MM.1S (cell line): ENCODE measurements around the gene C17orf107.

Source experiments
- DNase-seq: peaks from one replicate; pipeline ENCODE4 v3.0.0-alpha.2; 2015
- H2AFZ ChIP-seq: fragments of 300-600 bp; sonication (generic); 2 replicates; pipeline ENCODE4 v1.6.0; 2016; ENCODE audit warnings: antibody characterized with exemption, low read length
- H3F3A ChIP-seq: fragments of 300-600 bp; sonication (generic); 2 replicates; pipeline ENCODE4 v1.6.1; 2016; ENCODE audit warnings: mild to moderate bottlenecking, antibody characterized with exemption, low read length, moderate library complexity, mixed read lengths; ENCODE audit not compliant: insufficient read depth
- H3K27ac ChIP-seq: fragments of 300-600 bp; sonication (generic); 2 replicates; pipeline ENCODE4 v1.5.1; 2016; ENCODE audit warnings: mild to moderate bottlenecking, low read length
- H3K27me3 ChIP-seq: fragments of 300-600 bp; sonication (generic); replicated peaks from 2 replicates; pipeline ENCODE4 v1.6.0; 2016; ENCODE audit warnings: low read length; ENCODE audit not compliant: insufficient read depth
- H3K36me3 ChIP-seq: fragments of 300-600 bp; sonication (generic); replicated peaks from 2 replicates; pipeline ENCODE4 v1.6.1; 2016; ENCODE audit warnings: mild to moderate bottlenecking, low read length, mixed read lengths; ENCODE audit not compliant: insufficient read depth
- H3K4me1 ChIP-seq: fragments of 300-600 bp; sonication (generic); 2 replicates; pipeline ENCODE4 v1.6.1; 2016; ENCODE audit warnings: low read length, mixed read lengths
- H3K4me2 ChIP-seq: fragments of 300-600 bp; sonication (generic); 2 replicates; pipeline ENCODE4 v1.6.0; 2016; ENCODE audit warnings: low read depth, low read length
- H3K4me3 ChIP-seq: fragments of 300-600 bp; sonication (generic); 2 replicates; pipeline ENCODE4 v1.5.1; 2016; ENCODE audit warnings: low read length, mixed read lengths
- H3K79me2 ChIP-seq: fragments of 300-600 bp; sonication (generic); 2 replicates; pipeline ENCODE4 v1.6.1; 2016; ENCODE audit warnings: mixed run types, low read length, mixed read lengths
- H3K9ac ChIP-seq: fragments of 300-600 bp; sonication (generic); 2 replicates; pipeline ENCODE4 v1.6.1; 2016; ENCODE audit warnings: low read length, mixed read lengths
- H3K9me2 ChIP-seq: fragments of 300-600 bp; sonication (generic); replicated peaks from 2 replicates; pipeline ENCODE4 v1.6.1; 2016; ENCODE audit warnings: mild to moderate bottlenecking, low read length, mixed read lengths; ENCODE audit not compliant: insufficient read depth
- H3K9me3 ChIP-seq: fragments of 300-600 bp; sonication (generic); replicated peaks from 2 replicates; pipeline ENCODE4 v1.6.1; 2016; ENCODE audit warnings: mild to moderate bottlenecking, low read length, mixed read lengths; ENCODE audit not compliant: insufficient read depth
- H4K20me1 ChIP-seq: fragments of 300-600 bp; sonication (generic); 2 replicates; pipeline ENCODE4 v1.6.1; 2016; ENCODE audit warnings: mild to moderate bottlenecking, low read length, moderate library complexity, mixed read lengths; ENCODE audit not compliant: insufficient read depth
- CTCF ChIP-seq: fragments of 300-600 bp; sonication (generic); IDR thresholded peaks from 2 replicates; pipeline ENCODE4 v1.5.1; 2016; ENCODE audit warnings: antibody characterized with exemption, low read length, mixed read lengths
- EZH2 ChIP-seq: fragments of 300-600 bp; sonication (generic); optimal IDR thresholded peaks from 2 replicates; pipeline ENCODE3; 2017; ENCODE audit warnings: low read depth, mild to moderate bottlenecking, antibody characterized with exemption, low read length, mixed read lengths
- EZH2phosphoT487 ChIP-seq: fragments of 300-600 bp; sonication (generic); IDR thresholded peaks from 2 replicates; pipeline ENCODE4 v1.6.1; 2018; ENCODE audit warnings: antibody characterized with exemption, low read length

C17orf107 gene

GRCh38 chr17:4870855-4871254 lies 28.5 kb upstream of the C17orf107 start:
- no peaks in the 10 kb centered on the region for H4K20me1 ChIP-seq
- H3K9ac ChIP-seq = no peak overlapping the region
- no peaks in the 10 kb centered on the region for H3K27me3 ChIP-seq
- no peak overlapping the region for H3K4me3 ChIP-seq
- H3K4me1 ChIP-seq = no peaks in the 10 kb centered on the region
- TF ChIP-seq EZH2 = no peak
- no peak for TF ChIP-seq EZH2phosphoT487
- TF ChIP-seq CTCF = no peak
- H3K4me2 ChIP-seq = no peak overlapping the region
- H3F3A ChIP-seq = no peaks in the 10 kb centered on the region
- H3K9me2 ChIP-seq = no peaks in the 10 kb centered on the region
- no peak overlapping the region for H3K27ac ChIP-seq
- H3K36me3 ChIP-seq = no peaks in the 10 kb centered on the region
- H3K9me3 ChIP-seq = no peaks in the 10 kb centered on the region
- H2AFZ ChIP-seq = no peak overlapping the region
- no peak for DNase-seq
- H3K79me2 ChIP-seq = no peaks in the 10 kb centered on the region

DNA sequence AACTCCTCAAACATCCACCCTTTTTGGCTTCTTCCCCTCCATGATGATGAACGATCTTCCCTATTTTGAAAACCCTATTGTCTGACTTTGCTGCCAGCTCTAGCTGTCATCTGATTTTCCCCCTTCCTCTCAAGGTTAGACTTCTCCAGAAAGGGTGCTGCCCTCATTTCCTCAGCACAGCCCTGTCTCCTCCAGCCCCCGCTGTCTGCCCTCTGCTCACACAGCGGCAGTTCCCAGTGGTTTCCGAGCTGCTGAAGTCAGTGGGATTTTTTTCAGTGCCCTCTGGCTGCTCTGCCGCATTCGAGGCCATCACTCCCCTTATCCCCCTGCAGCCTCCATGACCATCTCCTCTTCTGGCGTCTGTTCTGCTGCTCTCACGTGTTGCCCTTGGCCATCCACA lies 26.6 kb upstream of the C17orf107 start:
- TF ChIP-seq EZH2phosphoT487 (no peak), CTCF (no peak), EZH2 (no peak)
- no peak overlapping the region for H3K4me2 ChIP-seq
- H3K27ac ChIP-seq = no peak overlapping the region

DNA sequence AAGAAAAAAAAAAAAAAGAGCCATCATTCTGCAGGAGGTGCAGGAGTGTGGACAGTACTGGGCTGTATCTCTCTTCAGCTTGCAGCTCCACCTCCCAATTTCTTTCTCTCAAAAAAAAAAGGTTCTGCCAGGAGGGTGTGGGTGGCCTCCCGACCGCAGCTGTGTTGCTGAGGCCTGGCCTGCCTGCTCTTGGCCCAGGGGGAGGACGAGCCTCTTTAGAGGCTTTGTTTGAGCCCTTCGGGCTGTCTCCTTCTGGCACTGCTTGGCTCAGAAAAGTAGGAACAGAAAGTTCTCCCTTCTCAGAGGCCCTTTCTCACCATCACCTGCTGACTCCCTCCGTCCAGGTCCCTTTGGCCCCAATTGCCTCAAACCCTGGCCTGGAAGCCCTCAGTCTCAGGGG lies 22.2 kb upstream of the C17orf107 start:
- TF ChIP-seq EZH2phosphoT487 (no peak), EZH2 (no peak), CTCF (no peak)
- H3K4me2 ChIP-seq = no peak overlapping the region
- DNase-seq = no peak
- H3K9ac ChIP-seq = no peak overlapping the region
- no peak overlapping the region for H2AFZ ChIP-seq
- no peaks in the 10 kb centered on the region for H3K79me2 ChIP-seq
- no peaks in the 10 kb centered on the region for H3K36me3 ChIP-seq
- H3K27me3 ChIP-seq = no peaks in the 10 kb centered on the region
- H3K9me2 ChIP-seq = no peaks in the 10 kb centered on the region
- no peak overlapping the region for H3K4me3 ChIP-seq
- no peak overlapping the region for H3K27ac ChIP-seq
- H4K20me1 ChIP-seq = no peaks in the 10 kb centered on the region
- H3F3A ChIP-seq = no peaks in the 10 kb centered on the region
- no peaks in the 10 kb centered on the region for H3K4me1 ChIP-seq
- no peaks in the 10 kb centered on the region for H3K9me3 ChIP-seq

More for the DNA sequence above, 26.6 kb upstream of the C17orf107 start:
- H3K9me3 ChIP-seq = no peaks in the 10 kb centered on the region
- H3K4me1 ChIP-seq = no peaks in the 10 kb centered on the region
- DNase-seq = no peak
- no peaks in the 10 kb centered on the region for H3K27me3 ChIP-seq
- no peaks in the 10 kb centered on the region for H3F3A ChIP-seq
- no peaks in the 10 kb centered on the region for H3K36me3 ChIP-seq
- no peaks in the 10 kb centered on the region for H4K20me1 ChIP-seq
- no peak overlapping the region for H2AFZ ChIP-seq
- no peak overlapping the region for H3K4me3 ChIP-seq
- H3K79me2 ChIP-seq = no peaks in the 10 kb centered on the region
- no peaks in the 10 kb centered on the region for H3K9me2 ChIP-seq
- no peak overlapping the region for H3K9ac ChIP-seq
